Skeletal muscle tissue (tissue), 4 donors: ENCODE data around the gene WNT4. TPM values are rescaled to one million over a fixed set of nuclear protein-coding genes. Genes with fewer than 3 reads are reported as not detected.

Experiments used
- H3K27ac ChIP-seq: one replicate; pipeline ENCODE4 v1.7.0; 2013; ENCODE audit warnings: mild to moderate bottlenecking, low read depth, low read length, inconsistent platforms
- H3K27me3 ChIP-seq, 3 donors: one replicate each; pipeline ENCODE4 v1.7.0; 2013; ENCODE audit warnings: low read length in 3 of 3; ENCODE audit not compliant: control insufficient read depth in 3 of 3, insufficient read depth in 3 of 3
- H3K36me3 ChIP-seq, 3 donors: one replicate each; pipeline ENCODE4 v1.7.0; 2013; ENCODE audit warnings: low read length in 3 of 3; ENCODE audit not compliant: control insufficient read depth in 3 of 3, insufficient read depth in 3 of 3
- H3K4me1 ChIP-seq, 3 donors: one replicate each; pipeline ENCODE4 v1.7.0; 2013; ENCODE audit warnings: low read length in 3 of 3, mild to moderate bottlenecking in 3 of 3; ENCODE audit not compliant: control insufficient read depth in 3 of 3, insufficient read depth in 3 of 3
- H3K4me3 ChIP-seq, 3 donors: one replicate each; pipeline ENCODE4 v1.7.0; 2013; ENCODE audit warnings: low read length in 3 of 3
- H3K9ac ChIP-seq, 3 donors: one replicate each; pipeline ENCODE4 v1.7.0; 2013; ENCODE audit warnings: low read length in 3 of 3, mild to moderate bottlenecking in 3 of 3, moderate library complexity in 2 of 3, low read depth in 1 of 3
- H3K9me3 ChIP-seq, 3 donors: one replicate each; pipeline ENCODE4 v1.7.0; 2013; ENCODE audit warnings: low read length in 3 of 3; ENCODE audit not compliant: control insufficient read depth in 3 of 3
- total RNA-seq: library from RNA; depleted of rRNA; stranded (reverse); fragments of >200 nt; gene quantifications from one replicate; pipeline ENCODE4 v1.2.3, GENCODE V29; 2014
- donor health status: Osteomylitis.

Gene WNT4
- total RNA-seq, result 3.1 TPM

- H3K9ac ChIP-seq, result peak within 1 kb of the TSS; percentile 56 to 69 (median 57)
- H3K27ac ChIP-seq, result no peak within 1 kb of the TSS
- H3K9me3 ChIP-seq, result no peaks in the 10 kb centered on the region
- peaks cover 10 to 27% (median 12%) of the 10 kb centered on the region in 3 donors for H3K4me1 ChIP-seq
- H3K27me3 ChIP-seq, result peaks cover 8 to 37% (median 33%) of the 10 kb centered on the region in 3 donors
- no peaks in the 10 kb centered on the region for H3K36me3 ChIP-seq
- peak within 1 kb of the TSS; percentile 30 to 67 (median 62) for H3K4me3 ChIP-seq
These were observed at the start of gene WNT4 for GRCh38 chr1:22143065-22144033. WNT4 (minus strand) TSS chr1:22143097; CDS start chr1:22142922, 175 bp downstream.

DNA sequence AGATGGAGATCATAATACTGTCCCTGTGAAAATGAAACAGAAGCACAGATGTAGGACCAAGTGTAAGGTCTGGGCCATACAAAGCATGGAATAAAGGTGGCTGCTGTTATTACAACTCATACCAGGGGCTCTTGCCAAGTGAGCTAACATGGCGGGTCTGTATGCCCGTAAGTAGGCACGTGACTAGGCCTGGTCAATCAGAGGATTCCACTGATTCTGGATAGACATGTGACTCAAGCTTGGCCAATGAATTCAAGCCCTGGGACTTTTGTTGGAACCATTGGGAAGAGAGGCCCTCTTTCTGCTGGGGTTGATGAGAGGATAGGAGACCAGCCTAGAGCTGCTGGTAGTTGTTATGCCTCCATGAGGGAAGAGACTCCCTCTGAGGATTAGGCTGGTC lies 47.8 kb upstream of the WNT4 start:
- no peak overlapping the region for H3K9ac ChIP-seq
- no peak overlapping the region for H3K4me3 ChIP-seq
- H3K27me3 ChIP-seq, result peaks cover 14 to 26% (median 20%) of the 10 kb centered on the region in 3 donors
- no peaks in the 10 kb centered on the region for H3K9me3 ChIP-seq
- no peaks in the 10 kb centered on the region for H3K36me3 ChIP-seq
- no peaks in the 10 kb centered on the region for H3K4me1 ChIP-seq
- H3K27ac ChIP-seq, result no peak overlapping the region

DNA sequence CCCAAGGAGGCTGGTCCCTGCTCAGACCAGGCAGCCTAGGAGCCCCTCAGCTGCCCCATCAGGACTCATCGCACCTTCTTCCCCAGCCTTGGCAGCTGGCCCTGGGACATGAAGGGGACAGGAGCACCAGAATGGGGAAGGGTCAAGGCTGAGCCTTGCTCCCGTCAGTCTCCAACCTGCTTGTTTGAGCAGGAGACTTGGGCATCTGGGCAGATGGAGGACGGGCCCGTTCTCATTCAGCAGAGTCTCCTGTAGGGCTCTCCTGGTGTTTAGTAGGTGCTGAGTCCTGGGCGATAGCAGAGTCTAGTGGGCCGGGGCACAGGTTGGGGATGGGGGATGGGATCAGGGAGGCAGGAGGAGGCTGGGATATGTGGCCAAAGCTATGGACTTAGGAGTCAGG lies 47.4 kb upstream of the WNT4 start:
- H3K27ac ChIP-seq, result no peak overlapping the region
- no peak overlapping the region for H3K9ac ChIP-seq
- peaks cover 18 to 31% (median 25%) of the 10 kb centered on the region in 3 donors for H3K27me3 ChIP-seq
- no peaks in the 10 kb centered on the region for H3K4me1 ChIP-seq
- H3K9me3 ChIP-seq, result no peaks in the 10 kb centered on the region
- no peak overlapping the region for H3K4me3 ChIP-seq
- H3K36me3 ChIP-seq, result no peaks in the 10 kb centered on the region

DNA sequence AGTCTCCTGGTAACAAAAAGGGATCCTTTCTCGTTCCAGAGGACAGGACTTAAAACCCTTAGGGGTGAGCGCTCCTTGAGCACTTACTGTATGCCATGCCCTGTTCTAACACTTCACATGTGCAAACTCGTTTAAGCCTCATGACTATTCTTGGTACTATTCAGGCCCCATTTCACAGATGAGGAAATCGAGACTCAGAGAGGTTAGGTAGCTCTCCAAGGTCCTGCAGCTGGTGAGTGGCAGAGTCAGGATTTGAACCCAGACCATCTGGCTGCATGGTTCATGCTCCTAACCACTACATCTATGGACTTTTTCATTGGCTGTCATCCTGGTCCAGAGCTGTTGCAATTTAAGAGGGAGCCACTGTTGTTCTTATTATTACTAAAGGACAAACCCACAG lies 46.7 kb upstream of the WNT4 start:
- no peaks in the 10 kb centered on the region for H3K36me3 ChIP-seq
- H3K4me1 ChIP-seq, result no peaks in the 10 kb centered on the region
- H3K9ac ChIP-seq, result no peak overlapping the region
- H3K27me3 ChIP-seq, result peaks cover 19 to 37% (median 31%) of the 10 kb centered on the region in 3 donors
- no peaks in the 10 kb centered on the region for H3K9me3 ChIP-seq
- no peak overlapping the region for H3K27ac ChIP-seq
- no peak overlapping the region for H3K4me3 ChIP-seq

DNA sequence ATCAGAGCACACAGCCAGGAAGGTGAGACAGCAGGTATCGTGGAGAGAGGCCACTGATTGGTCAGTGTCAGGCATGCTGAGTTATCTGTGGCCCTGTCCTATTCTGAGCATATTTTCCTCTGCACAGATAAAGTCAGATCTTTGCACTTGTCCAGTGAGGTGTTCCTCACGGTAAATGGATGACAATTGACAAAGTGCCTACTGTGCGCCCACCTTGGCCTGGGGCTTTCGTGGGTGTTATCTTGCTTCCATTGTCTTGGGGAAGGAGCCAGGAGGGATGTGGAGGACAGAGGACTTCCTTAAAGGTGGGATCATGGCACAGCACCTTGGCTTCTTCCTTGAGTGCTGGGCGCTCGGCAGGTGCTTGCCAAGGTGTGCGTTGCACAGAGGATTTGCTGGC lies 46.0 kb upstream of the WNT4 start:
- no peaks in the 10 kb centered on the region for H3K9me3 ChIP-seq
- H3K4me1 ChIP-seq, result no peaks in the 10 kb centered on the region
- H3K4me3 ChIP-seq, result no peak overlapping the region
- H3K27me3 ChIP-seq, result peaks cover 19 to 41% (median 32%) of the 10 kb centered on the region in 3 donors
- H3K27ac ChIP-seq, result no peak overlapping the region
- no peaks in the 10 kb centered on the region for H3K36me3 ChIP-seq
- H3K9ac ChIP-seq, result no peak overlapping the region

DNA sequence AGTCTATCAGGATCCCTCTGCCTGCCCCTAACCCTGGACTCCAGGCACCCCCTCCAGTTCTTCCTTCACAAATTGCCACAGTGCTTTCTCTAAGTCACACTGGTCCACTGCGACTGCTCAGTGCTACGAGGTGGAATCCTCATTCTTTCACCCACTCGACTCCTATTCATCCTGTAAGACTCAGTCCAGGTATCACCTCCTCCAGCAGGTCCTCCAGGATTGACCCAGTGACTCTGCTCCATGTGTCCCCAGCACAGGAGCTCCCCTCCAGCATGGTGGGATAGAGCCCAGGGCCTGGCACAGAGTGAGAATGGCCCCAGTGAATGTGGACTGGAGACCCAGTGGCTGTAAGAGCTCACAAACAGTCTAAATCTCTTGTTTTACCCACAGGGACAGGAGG lies 45.5 kb upstream of the WNT4 start:
- H3K4me3 ChIP-seq, result no peak overlapping the region

GRCh38 chr1:22186311-22186710 lies 43.4 kb upstream of the WNT4 start:
- H3K4me1 ChIP-seq, result no peaks in the 10 kb centered on the region
- H3K36me3 ChIP-seq, result no peaks in the 10 kb centered on the region
- peaks cover 31 to 53% (median 42%) of the 10 kb centered on the region in 3 donors for H3K27me3 ChIP-seq
- no peak overlapping the region for H3K27ac ChIP-seq
- H3K9me3 ChIP-seq, result no peaks in the 10 kb centered on the region
- H3K4me3 ChIP-seq, result no peak overlapping the region
- H3K9ac ChIP-seq, result no peak overlapping the region

More for the DNA sequence above, 45.5 kb upstream of the WNT4 start:
- Histone ChIP-seq H3K4me1 (no peaks in the 10 kb centered on the region), H3K27me3 (peaks cover 21 to 43% (median 32%) of the 10 kb centered on the region in 3 donors), H3K36me3 (no peaks in the 10 kb centered on the region), H3K27ac (no peak overlapping the region), H3K9me3 (no peaks in the 10 kb centered on the region), H3K9ac (no peak overlapping the region)

GRCh38 chr1:22184892-22185612 lies 42.2 kb upstream of the WNT4 start:
- Histone ChIP-seq H3K27me3 (peaks cover 31 to 53% (median 42%) of the 10 kb centered on the region in 3 donors), H3K36me3 (no peaks in the 10 kb centered on the region), H3K4me1 (no peaks in the 10 kb centered on the region), H3K9me3 (no peaks in the 10 kb centered on the region), H3K4me3 (no peak overlapping the region), H3K27ac (no peak overlapping the region), H3K9ac (no peak overlapping the region)

DNA sequence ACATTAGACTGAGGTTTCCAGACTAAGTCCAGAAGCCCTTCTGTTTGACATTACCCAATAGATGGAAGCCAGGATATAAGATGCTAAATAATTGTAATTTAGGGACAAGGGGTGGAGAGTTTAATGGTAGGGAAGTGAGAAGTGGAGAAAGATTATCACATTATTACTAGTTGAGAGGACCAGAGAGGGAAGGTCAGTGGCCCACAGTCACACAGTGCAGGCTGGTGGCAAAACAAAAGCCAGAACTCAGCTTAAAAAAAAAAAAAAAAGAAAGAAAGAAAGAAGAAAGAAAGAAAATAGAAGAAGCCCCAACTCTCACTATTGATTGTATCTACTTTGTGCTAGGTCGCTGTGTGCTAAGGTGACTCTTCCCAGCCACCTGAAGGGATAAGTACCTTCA lies 41.6 kb upstream of the WNT4 start:
- peaks cover 31 to 50% (median 42%) of the 10 kb centered on the region in 3 donors for H3K27me3 ChIP-seq
- H3K4me1 ChIP-seq, result no peaks in the 10 kb centered on the region
- no peak overlapping the region for H3K4me3 ChIP-seq
- no peak overlapping the region for H3K27ac ChIP-seq
- H3K9ac ChIP-seq, result no peak overlapping the region
- no peaks in the 10 kb centered on the region for H3K36me3 ChIP-seq
- H3K9me3 ChIP-seq, result no peaks in the 10 kb centered on the region

- Histone ChIP-seq H3K36me3 (no peaks in the 10 kb centered on the region), H3K4me3 (no peak overlapping the region), H3K27me3 (peaks cover 25 to 41% (median 37%) of the 10 kb centered on the region in 3 donors), H3K9me3 (no peaks in the 10 kb centered on the region), H3K4me1 (no peaks in the 10 kb centered on the region), H3K27ac (no peak overlapping the region), H3K9ac (no peak overlapping the region)
These were observed 39.8 kb upstream of the WNT4 start for GRCh38 chr1:22182715-22183114.
